Type B pancreatic cell (in vitro differentiated cells): ENCODE data around the gene MYLK2. TPM values are rescaled to one million over a fixed set of nuclear protein-coding genes. Genes with fewer than 3 reads are reported as not detected.
A peak's percentile ranks its signal among the peaks of the same experiment; 100 is the strongest.

Experiments used
- DNase-seq: peaks from one replicate; pipeline ENCODE4 v3.0.0; 2021; ENCODE audit warnings: mixed read lengths; ENCODE audit not compliant: unreplicated experiment; ENCODE audit errors: extremely low spot score
- H3K27ac Mint-ChIP-seq: 2 replicates; pipeline ENCODE4 v1.8.0; 2021; ENCODE audit warnings: mild to moderate bottlenecking, mixed read lengths
- H3K27me3 Mint-ChIP-seq: 2 replicates; pipeline ENCODE4 v1.8.0; 2021; ENCODE audit warnings: mixed read lengths
- H3K36me3 Mint-ChIP-seq: 2 replicates; pipeline ENCODE4 v1.8.0; 2021; ENCODE audit warnings: mixed read lengths
- H3K4me1 Mint-ChIP-seq: one replicate; pipeline ENCODE4 v1.8.0; 2021; ENCODE audit warnings: mixed read lengths; ENCODE audit not compliant: unreplicated experiment
- H3K4me3 Mint-ChIP-seq: 2 replicates; pipeline ENCODE4 v1.8.0; 2021; ENCODE audit warnings: mild to moderate bottlenecking, mixed read lengths
- H3K9me3 Mint-ChIP-seq: 2 replicates; pipeline ENCODE4 v1.8.0; 2021; ENCODE audit warnings: mixed read lengths
- total RNA-seq: library from RNA; stranded (reverse); gene quantifications from 2 replicates; pipeline ENCODE4 v1.2.1, GENCODE V29; 2021; ENCODE audit warnings: low replicate concordance
- TF ChIP-seq, protein P1 (sequence below): fragments of 200-600 bp; sonication (generic); conservative IDR thresholded peaks from 2 replicates; pipeline ENCODE4 v1.5.0; 2021; ENCODE audit warnings: antibody characterized with exemption, mild to moderate bottlenecking

Gene MYLK2
- total RNA-seq, 1 donor from 2014 or later: 0.77 TPM

DNA sequence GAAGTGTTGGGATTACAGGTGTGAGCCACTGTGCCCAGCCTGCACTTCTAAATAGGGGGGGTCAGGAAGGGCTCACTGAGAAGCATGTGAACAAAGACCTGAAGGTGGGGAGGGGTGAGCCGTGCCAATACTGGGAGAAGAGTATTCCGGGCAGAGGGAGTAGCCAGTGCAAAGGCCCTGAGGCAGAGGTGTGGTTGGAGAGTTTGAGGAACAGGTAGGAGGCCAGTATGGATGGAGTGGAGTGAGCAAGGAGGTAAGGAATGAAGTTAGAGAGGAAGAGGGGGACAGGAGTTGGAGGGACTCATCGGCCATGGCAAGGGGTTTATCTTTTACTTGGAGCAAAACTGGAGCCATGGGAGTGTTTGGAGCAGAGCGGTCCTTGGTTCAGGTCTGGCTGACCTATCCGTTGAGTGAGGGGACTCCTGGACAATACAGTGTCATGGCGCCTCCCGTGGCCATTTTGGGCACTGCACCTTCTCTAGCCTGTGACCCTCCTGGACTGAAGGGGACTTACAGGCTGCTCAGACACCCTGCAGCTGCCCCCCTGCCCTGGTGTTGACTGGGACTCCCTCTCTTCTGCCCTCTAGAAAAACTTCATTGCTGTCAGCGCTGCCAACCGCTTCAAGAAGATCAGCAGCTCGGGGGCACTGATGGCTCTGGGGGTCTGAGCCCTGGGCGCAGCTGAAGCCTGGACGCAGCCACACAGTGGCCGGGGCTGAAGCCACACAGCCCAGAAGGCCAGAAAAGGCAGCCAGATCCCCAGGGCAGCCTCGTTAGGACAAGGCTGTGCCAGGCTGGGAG is 14.2 kb downstream of the MYLK2 start:
- H3K4me3 Mint-ChIP-seq: peak overlapping the region; percentile 14
- no peak overlapping the region for H3K27ac Mint-ChIP-seq
- peaks cover 22% of the 10 kb centered on the region for H3K4me1 Mint-ChIP-seq

DNA sequence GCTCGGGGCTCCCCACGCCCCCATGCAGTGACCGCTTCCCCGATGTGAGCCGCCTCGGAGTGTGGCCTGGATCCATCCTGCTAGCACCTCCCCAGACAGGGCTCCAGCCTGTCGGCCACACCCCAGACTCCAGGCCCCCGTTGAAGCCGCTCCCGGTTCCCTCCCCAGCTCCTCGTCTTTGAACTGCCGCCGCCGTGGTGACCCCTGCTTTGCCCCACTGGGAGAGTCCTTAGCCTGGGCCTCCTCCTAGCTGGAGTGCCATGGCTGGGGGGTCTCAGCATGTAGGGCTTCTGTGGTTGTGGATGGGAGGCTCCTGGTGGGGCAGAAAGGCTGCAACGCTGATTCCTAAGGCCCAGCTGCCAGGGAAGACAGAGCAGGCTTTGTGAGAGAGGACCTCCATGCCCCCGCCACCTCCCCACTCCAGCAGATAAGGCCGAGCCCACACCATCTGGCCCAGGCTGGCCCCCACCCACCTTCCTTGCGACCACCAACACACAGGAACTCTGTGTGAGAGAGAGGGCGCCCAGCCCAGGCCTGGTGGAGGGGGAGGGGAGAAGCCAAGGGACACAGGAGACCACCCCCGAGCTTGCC is 14.9 kb downstream of the MYLK2 start:
- DNase-seq: no peak
- H3K4me3 Mint-ChIP-seq: no peak overlapping the region
- H3K4me1 Mint-ChIP-seq: peaks cover 22% of the 10 kb centered on the region
- no peaks in the 10 kb centered on the region for H3K27me3 Mint-ChIP-seq
- H3K9me3 Mint-ChIP-seq: no peaks in the 10 kb centered on the region
- no peaks in the 10 kb centered on the region for H3K36me3 Mint-ChIP-seq
- TF ChIP-seq, protein P1, sequence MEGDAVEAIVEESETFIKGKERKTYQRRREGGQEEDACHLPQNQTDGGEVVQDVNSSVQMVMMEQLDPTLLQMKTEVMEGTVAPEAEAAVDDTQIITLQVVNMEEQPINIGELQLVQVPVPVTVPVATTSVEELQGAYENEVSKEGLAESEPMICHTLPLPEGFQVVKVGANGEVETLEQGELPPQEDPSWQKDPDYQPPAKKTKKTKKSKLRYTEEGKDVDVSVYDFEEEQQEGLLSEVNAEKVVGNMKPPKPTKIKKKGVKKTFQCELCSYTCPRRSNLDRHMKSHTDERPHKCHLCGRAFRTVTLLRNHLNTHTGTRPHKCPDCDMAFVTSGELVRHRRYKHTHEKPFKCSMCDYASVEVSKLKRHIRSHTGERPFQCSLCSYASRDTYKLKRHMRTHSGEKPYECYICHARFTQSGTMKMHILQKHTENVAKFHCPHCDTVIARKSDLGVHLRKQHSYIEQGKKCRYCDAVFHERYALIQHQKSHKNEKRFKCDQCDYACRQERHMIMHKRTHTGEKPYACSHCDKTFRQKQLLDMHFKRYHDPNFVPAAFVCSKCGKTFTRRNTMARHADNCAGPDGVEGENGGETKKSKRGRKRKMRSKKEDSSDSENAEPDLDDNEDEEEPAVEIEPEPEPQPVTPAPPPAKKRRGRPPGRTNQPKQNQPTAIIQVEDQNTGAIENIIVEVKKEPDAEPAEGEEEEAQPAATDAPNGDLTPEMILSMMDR: no peak
- H3K27ac Mint-ChIP-seq: no peak overlapping the region

More for the DNA sequence above, 14.2 kb downstream of the MYLK2 start:
- H3K36me3 Mint-ChIP-seq: no peaks in the 10 kb centered on the region
- H3K27me3 Mint-ChIP-seq: no peaks in the 10 kb centered on the region
- H3K9me3 Mint-ChIP-seq: no peaks in the 10 kb centered on the region
- DNase-seq: peak; percentile 88
- TF ChIP-seq, protein P1: peak; percentile 99

DNA sequence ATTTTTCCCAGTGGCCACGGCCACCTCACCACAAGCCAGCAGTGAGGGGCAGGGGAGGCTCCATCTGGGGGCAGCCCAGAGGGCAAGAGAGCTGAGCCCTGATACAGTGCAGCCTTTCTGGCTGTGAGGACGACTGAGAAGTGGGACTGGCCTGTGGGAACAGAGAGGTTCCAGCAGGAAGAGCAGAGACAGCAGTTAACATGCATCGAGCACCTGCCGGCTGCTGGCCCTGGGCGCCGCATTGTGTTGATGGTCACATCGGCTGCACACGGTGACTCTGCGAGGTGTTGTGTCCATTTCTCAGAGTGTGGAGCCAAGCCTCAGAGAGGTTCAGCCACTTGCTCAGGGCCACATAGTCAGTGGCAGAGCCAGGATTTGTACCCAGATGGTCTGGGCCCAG is 16.4 kb downstream of the MYLK2 start:
- no peak for DNase-seq
- Mint-ChIP-seq H3K4me3 (no peak overlapping the region), H3K36me3 (no peaks in the 10 kb centered on the region), H3K9me3 (no peaks in the 10 kb centered on the region), H3K27ac (no peak overlapping the region), H3K27me3 (no peaks in the 10 kb centered on the region), H3K4me1 (peaks cover 22% of the 10 kb centered on the region)
- TF ChIP-seq, protein P1: no peak

DNA sequence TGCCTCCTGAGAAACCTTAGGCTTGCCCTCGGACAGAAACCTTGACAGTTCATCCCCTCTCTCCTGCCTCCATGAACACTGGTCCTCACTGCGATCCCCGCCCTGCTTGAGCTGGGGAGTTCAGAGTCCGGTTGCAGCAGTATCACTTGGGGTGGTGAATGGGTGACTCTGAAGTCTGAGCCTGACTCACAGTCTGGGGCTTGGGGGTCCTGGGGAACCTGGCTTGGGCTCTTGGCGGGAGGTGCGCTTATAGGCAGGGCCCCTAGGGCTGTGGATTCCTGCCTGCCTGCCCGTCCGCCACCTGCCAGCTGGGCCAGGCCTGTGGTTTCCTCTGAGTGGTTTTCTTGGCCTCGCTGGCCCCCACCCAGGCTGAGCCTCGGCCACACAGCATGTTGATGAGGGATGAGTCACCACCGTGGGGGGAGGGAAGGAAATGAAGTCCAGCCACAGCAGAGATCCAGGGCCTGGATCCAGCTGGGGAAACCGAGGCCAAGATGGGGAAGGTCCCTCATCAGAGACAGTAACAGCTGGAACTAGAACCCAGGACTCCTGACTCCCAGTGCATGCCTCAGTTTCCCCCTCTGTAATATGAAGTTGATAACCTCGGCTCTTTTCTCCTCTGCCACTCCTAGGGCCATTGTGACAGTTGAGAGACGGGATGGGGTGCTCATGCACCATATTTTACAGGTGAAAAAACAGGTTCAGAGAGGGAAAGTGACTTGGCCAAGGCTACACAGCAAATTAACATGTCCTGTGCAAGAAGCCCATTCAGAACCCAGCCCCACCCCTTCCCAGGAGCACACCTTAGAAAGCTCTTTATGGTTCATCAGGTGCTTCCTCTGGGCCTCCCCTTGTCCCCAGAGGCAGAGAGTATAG is 17.1 kb downstream of the MYLK2 start:
- DNase-seq: peak; percentile 73
- no peaks in the 10 kb centered on the region for H3K9me3 Mint-ChIP-seq
- no peak overlapping the region for H3K27ac Mint-ChIP-seq
- TF ChIP-seq, protein P1: no peak
- H3K4me1 Mint-ChIP-seq: peaks cover 22% of the 10 kb centered on the region
- H3K36me3 Mint-ChIP-seq: no peaks in the 10 kb centered on the region
- H3K27me3 Mint-ChIP-seq: no peaks in the 10 kb centered on the region
- no peak overlapping the region for H3K4me3 Mint-ChIP-seq

DNA sequence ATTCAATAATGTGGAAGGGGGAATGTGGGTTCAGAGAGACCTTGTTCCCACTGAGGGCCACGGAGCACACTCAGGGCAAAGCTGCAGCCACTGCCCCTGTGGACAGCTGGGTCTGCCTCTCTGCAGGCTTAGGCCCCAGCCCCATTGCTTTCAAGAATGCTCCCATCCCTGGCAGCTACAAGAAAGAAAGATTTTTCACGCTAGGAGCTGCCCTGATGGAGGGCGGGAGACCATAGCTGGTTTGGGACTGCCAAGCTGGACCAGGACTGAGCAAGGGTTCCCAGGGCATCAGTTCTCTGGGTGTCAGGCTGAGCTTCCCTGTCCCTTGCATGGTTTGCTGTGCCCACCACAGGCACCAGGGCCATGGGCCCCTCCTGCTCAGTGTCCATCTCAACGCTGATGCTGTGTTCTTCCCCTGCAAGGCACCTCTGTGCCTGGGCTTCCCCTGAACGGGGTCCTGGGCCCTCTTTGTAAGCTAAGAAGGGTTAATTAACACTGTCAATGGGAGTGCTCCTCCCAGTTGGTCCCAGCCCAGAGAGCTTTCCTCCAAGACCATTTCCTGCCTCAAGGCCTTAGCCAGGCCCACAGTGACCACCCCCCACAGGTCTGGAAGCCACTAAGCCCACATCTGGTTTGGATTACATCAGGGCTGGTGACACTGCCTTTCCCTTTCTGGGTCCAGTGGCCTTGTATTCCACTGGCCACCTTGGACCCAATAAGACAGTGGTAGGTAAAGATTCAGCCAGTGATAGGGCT is 17.9 kb downstream of the MYLK2 start:
- H3K4me1 Mint-ChIP-seq: peaks cover 22% of the 10 kb centered on the region
- TF ChIP-seq, protein P1: no peak
- H3K4me3 Mint-ChIP-seq: no peak overlapping the region
- DNase-seq: peak; percentile 68
- no peaks in the 10 kb centered on the region for H3K36me3 Mint-ChIP-seq
- H3K27me3 Mint-ChIP-seq: no peaks in the 10 kb centered on the region
- H3K9me3 Mint-ChIP-seq: no peaks in the 10 kb centered on the region
- no peak overlapping the region for H3K27ac Mint-ChIP-seq
